Gastrocnemius medialis (tissue), 4 donors: ENCODE data around the gene CAMK4. TPM values are rescaled to one million over a fixed set of nuclear protein-coding genes. Genes with fewer than 3 reads are reported as not detected.

Experiments used
- ATAC-seq, 2 donors: fragments of 150-250 bp; one replicate each; pipeline ENCODE4 v1.9.1; 2016
- DNase-seq, 2 donors: peaks; one replicate each; pipeline ENCODE4 v3.0.0-alpha.2; 2019
- H3K27ac ChIP-seq, 4 donors: fragments of 200-600 bp; sonication (generic); 1 replicate in 1 of 4; 2 replicates in 3 of 4; pipeline ENCODE4 v1.5.1; 2016 to 2018; ENCODE audit warnings: mild to moderate bottlenecking in 2 of 4, moderate library complexity in 1 of 4
- H3K27me3 ChIP-seq, 3 donors: fragments of 200-600 bp; sonication (generic) in 2 of 3; 1 replicate in 1 of 3; 2 replicates in 2 of 3; pipeline versions ENCODE4 v1.5.1 to v1.6.0; 2016 to 2019; ENCODE audit warnings: mild to moderate bottlenecking in 1 of 3, moderate library complexity in 1 of 3
- H3K36me3 ChIP-seq, 2 donors: fragments of 200-600 bp; sonication (generic) in 1 of 2; one replicate each; pipeline ENCODE4 v1.5.1; 2017 to 2018
- H3K4me1 ChIP-seq, 2 donors: fragments of 200-600 bp; sonication (generic) in 1 of 2; one replicate each; pipeline ENCODE4 v1.5.1; 2016 to 2017; ENCODE audit warnings: mild to moderate bottlenecking in 2 of 2
- H3K4me3 ChIP-seq, 4 donors: fragments of 200-600 bp; sonication (generic) in 3 of 4; 1 replicate in 1 of 4; 2 replicates in 3 of 4; pipeline ENCODE4 v1.5.1; 2016 to 2019; ENCODE audit warnings: mild to moderate bottlenecking in 2 of 4
- H3K9me3 ChIP-seq, 3 donors: fragments of 200-600 bp; sonication (generic) in 2 of 3; 1 replicate in 1 of 3; 2 replicates in 2 of 3; pipeline ENCODE4 v1.5.1; 2016 to 2019
- CTCF ChIP-seq, 5 experiments: fragments of 450-650 bp in 3 of 5; fragments of 200-600 bp in 2 of 5; sonication (generic) in 2 of 5; IDR thresholded peaks in 4 of 5; conservative IDR thresholded peaks in 1 of 5; 1 replicate in 4 of 5; 2 replicates in 1 of 5; pipeline ENCODE4 v1.5.1; 2016 to 2019; ENCODE audit warnings: antibody characterized with exemption in 5 of 5, mild to moderate bottlenecking in 3 of 5, moderate library complexity in 3 of 5
- POLR2A ChIP-seq, 2 donors: fragments of 450-650 bp; IDR thresholded peaks; one replicate each; pipeline ENCODE4 v1.6.1; 2017; ENCODE audit warnings: antibody characterized with exemption in 2 of 2, mild to moderate bottlenecking in 2 of 2, moderate library complexity in 2 of 2
- in situ Hi-C, 4 donors: fragments of 200-750 bp; cut with MboI; loops; one replicate each; pipeline versions ENCODE4 v1.15.0 to v1.8.0; 2017; ENCODE audit warnings: low sequenced_read_pairs in 4 of 4
- intact Hi-C: fragments of 100-400 bp; cut with DNase I; formaldehyde crosslinking; loops from one replicate; pipeline ENCODE4 v1.15.1; 2023; ENCODE audit warnings: low total_unique reads
- total RNA-seq, 4 donors: library from RNA; depleted of rRNA; stranded (reverse); fragments of >200 nt; gene quantifications; one replicate each; pipeline versions ENCODE4 v1.1.0 to v1.2.3, GENCODE V29; 2016

CAMK4 gene
- total RNA-seq, 4 donors from 2014 or later = 0.27 to 1.0 (median 0.72) TPM

GRCh38 chr5:111532886-111533582 is 308.9 kb downstream of the CAMK4 start:
- no peak for TF ChIP-seq POLR2A (IDR thresholded peaks at IDR 0.05)
- TF ChIP-seq CTCF (IDR thresholded peaks at IDR 0.05 in 4 of 5, conservative IDR thresholded peaks at IDR 0.05 in 1 of 5) = no peak
- Histone ChIP-seq H3K36me3 (no peaks in the 10 kb centered on the region), H3K4me1 (no peaks in the 10 kb centered on the region), H3K27me3 (no peaks in the 10 kb centered on the region), H3K9me3 (no peaks in the 10 kb centered on the region), H3K4me3 (no peak overlapping the region), H3K27ac (no peak overlapping the region)
- ATAC-seq (no peak), DNase-seq (no peak)
- in situ Hi-C loops (no loop called here), intact Hi-C loops (loop anchor here (5.0 kb wide), 1 partner anchor 614 kb away; no protein-coding TSS in a partner anchor)

GRCh38 chr5:111535879-111536549 is 311.8 kb downstream of the CAMK4 start:
- Histone ChIP-seq H3K27me3 (no peaks in the 10 kb centered on the region), H3K36me3 (no peaks in the 10 kb centered on the region), H3K9me3 (no peaks in the 10 kb centered on the region), H3K4me1 (no peaks in the 10 kb centered on the region), H3K27ac (no peak overlapping the region), H3K4me3 (no peak overlapping the region)
- TF ChIP-seq CTCF (IDR thresholded peaks at IDR 0.05 in 4 of 5, conservative IDR thresholded peaks at IDR 0.05 in 1 of 5) (no peak), POLR2A (IDR thresholded peaks at IDR 0.05) (no peak)
- intact Hi-C loops (no loop called here), in situ Hi-C loops (no loop called here)
- no peak for DNase-seq
- no peak for ATAC-seq

- DNase-seq (no peak), ATAC-seq (no peak)
- intact Hi-C loops (no loop called here), in situ Hi-C loops (no loop called here)
- no peaks in the 10 kb centered on the region for H3K27me3 ChIP-seq
- TF ChIP-seq POLR2A (IDR thresholded peaks at IDR 0.05) (no peak), CTCF (IDR thresholded peaks at IDR 0.05 in 4 of 5, conservative IDR thresholded peaks at IDR 0.05 in 1 of 5) (no peak)
- H3K27ac ChIP-seq = no peak overlapping the region
- H3K4me3 ChIP-seq = no peak overlapping the region
- H3K4me1 ChIP-seq = no peaks in the 10 kb centered on the region
- H3K9me3 ChIP-seq = no peaks in the 10 kb centered on the region
- no peaks in the 10 kb centered on the region for H3K36me3 ChIP-seq
These were observed 313.2 kb downstream of the CAMK4 start for GRCh38 chr5:111537141-111538024.

Other genes with a start within 250 kb of the CAMK4 start
- under 1 TPM in 2 of 4 donors, not detected in 2; 0.36 to 0.58 TPM for gene TSLP, start 152.7 kb upstream of the CAMK4 start, total RNA-seq
- gene WDR36, start 132.0 kb upstream of the CAMK4 start, total RNA-seq = 10 to 100 TPM; 13.6 to 28.2 (median 22.3) TPM